GM13977 (cell line): ENCODE data around the gene PLEKHO2.

Source experiments
- DNase-seq: peaks from one replicate; pipeline ENCODE4 v3.0.0; 2012; ENCODE audit warnings: low spot score
- in situ Hi-C: fragments of 300-500 bp; cut with MboI; formaldehyde crosslinking; loops from one replicate; pipeline ENCODE4 v1.12.0; 2022; ENCODE audit warnings: low sequenced_read_pairs, low pct_unique_long_range_greater_than_20kb, mixed read lengths, inconsistent platforms; ENCODE audit not compliant: unreplicated experiment
- TF ChIP-seq, protein P1 (sequence below): IDR thresholded peaks from 2 replicates; pipeline ENCODE4 v1.5.1; 2012; ENCODE audit warnings: mild to moderate bottlenecking, control low read depth; ENCODE audit not compliant: insufficient read depth; ENCODE audit errors: extremely low read depth, missing control alignments

PLEKHO2 gene

DNA sequence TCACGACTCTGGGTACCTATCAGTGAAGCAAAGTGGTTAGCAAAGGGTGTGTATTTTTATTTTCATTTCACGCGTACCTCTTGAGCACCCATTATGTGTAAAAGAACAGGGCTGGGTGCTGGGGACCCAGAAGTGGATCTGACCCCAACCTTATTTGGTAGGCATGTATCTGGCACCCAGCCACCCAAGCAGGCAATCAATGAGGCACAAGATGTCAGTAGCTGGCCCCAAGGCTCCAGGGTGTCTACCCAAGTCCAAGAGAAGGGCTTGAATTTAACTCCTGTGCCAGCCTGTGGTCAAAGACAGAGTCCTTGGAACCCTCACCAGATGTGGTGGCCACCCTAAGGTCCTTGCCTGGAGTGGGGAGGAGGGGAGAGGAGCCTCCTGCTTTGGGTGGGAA lies 5.7 kb downstream of the PLEKHO2 start:
- DNase-seq = no peak
- in situ Hi-C loops = loop anchor here (10.0 kb wide), 1 partner anchor 47 kb away; no protein-coding TSS in a partner anchor
- TF ChIP-seq, protein P1, sequence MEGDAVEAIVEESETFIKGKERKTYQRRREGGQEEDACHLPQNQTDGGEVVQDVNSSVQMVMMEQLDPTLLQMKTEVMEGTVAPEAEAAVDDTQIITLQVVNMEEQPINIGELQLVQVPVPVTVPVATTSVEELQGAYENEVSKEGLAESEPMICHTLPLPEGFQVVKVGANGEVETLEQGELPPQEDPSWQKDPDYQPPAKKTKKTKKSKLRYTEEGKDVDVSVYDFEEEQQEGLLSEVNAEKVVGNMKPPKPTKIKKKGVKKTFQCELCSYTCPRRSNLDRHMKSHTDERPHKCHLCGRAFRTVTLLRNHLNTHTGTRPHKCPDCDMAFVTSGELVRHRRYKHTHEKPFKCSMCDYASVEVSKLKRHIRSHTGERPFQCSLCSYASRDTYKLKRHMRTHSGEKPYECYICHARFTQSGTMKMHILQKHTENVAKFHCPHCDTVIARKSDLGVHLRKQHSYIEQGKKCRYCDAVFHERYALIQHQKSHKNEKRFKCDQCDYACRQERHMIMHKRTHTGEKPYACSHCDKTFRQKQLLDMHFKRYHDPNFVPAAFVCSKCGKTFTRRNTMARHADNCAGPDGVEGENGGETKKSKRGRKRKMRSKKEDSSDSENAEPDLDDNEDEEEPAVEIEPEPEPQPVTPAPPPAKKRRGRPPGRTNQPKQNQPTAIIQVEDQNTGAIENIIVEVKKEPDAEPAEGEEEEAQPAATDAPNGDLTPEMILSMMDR = no peak

DNA sequence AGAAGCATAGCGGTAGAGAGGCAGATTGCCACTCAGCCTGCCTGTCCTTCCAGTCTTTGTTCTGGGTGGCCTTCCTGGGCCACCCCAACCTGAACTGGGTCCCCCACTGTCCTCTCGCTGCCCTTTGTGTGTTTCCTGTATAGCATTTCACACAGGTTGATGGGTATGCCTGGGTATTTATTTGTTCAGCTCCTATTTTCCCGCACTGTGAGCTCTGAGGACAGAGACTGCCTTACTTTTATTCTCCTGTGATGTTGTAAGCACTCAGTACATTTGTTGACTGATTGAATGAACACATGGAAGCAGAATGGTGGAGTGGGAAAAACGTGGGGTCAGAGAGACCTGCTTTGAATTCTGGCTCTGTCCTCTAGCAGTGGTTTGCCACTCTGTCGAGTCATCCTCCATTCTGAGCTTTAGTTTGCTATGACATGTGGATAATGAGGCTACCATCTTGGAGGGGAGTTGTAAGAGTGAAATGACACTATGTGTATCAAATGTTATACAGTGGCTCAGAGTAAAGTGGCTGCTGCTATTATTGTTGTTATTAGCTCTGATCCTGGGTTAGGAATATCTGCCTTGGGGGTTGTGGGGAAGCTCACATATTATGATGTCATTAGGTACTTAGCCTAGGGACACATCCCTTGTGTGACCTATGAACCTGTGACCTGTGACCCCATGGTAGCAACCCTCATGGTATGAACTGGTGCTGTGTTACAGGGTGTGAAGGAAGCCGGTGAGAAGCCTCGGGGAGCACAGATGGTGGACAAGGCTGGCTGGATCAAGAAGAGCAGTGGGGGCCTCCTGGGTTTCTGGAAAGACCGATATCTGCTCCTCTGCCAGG lies 6.4 kb downstream of the PLEKHO2 start:
- no peak for DNase-seq
- in situ Hi-C loops = loop anchor here (10.0 kb wide), 1 partner anchor 47 kb away; no protein-coding TSS in a partner anchor
- TF ChIP-seq, protein P1 = no peak

DNA sequence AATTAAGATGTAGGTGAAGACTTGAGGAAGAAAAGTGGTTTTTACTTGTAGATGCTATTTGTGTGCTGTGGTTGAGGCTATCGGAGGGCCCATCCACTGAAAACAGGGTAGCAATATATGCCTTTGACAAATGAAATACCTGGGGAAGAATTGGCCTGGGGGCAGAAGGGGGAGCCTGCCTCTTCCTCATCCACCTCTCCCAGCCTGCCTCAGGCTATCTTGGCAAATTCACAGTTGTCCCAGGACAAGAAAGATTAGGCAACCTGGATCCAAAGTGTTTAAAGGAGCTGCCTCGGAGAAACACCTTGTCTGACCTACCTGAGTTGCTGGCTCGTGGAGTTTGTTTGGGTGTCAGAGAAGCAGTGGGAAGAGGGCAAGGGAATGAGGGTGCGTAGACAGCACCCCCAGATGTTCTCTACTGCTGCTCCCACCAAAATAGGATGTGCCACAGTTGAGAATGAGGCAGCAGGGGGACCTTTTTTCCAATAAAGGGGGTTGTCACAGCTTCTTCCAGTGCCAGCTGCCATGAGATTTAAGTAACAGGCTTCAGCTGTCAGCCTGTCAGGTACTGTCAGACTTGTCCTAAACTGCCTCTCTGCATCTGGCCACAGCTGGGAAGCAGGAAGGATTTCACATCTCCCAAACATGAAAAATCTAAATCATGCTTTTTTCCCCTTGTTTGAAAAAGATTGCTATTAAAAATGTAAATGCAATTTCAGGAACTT lies 9.2 kb downstream of the PLEKHO2 start:
- in situ Hi-C loops = no loop called here
- TF ChIP-seq, protein P1 = no peak
- no peak for DNase-seq

DNA sequence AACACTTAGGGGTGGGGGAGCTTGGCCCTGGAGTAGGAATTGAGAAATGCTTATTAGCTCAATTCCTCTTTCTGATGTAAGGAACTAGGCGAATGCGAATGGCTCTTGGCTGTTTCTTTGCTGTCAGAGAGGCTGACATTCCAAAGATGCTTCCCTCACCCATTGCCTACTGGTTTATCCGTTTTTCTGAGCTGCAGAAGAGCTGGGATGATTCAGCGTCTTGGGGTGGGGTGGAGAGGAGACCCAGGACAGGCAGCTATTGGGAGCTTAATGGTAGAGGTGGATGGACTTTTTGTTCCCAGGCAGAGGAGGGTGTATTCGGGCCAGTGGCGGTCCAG lies 9.8 kb downstream of the PLEKHO2 start:
- TF ChIP-seq, protein P1 = no peak
- in situ Hi-C loops = no loop called here
- no peak for DNase-seq

GRCh38 chr15:64854041-64854440 lies 12.3 kb downstream of the PLEKHO2 start:
- in situ Hi-C loops = no loop called here
- DNase-seq = no peak
- TF ChIP-seq, protein P1 = no peak

DNA sequence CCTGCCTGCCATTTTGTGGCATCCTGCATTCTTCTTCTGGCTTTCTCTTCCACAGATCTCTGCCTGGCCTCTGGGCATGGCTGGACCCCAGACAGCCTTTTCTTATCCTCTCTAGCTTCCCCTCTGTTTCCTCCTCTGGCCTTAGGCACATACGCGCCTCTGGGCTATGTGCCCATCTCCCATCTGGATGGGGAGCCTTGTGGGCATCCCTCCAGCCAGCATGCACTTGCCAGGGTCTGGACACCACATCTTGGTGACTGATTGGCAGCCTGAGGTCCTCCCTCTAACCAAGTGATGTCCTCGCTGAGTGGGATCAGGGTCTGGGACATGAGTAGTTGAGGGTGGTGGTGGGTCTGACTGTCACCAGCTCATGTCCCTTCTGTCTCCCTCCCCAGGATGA lies 12.8 kb downstream of the PLEKHO2 start:
- TF ChIP-seq, protein P1 = no peak
- in situ Hi-C loops = no loop called here
- no peak for DNase-seq
